ENCODE measurements around the gene TBCB.

TBCB gene

GRCh38 chr19:36093146-36093662 lies 22.1 kb upstream of the TBCB start:
- TF ChIP-seq GATA2 (IDR thresholded peaks at IDR 0.05; ENCODE audit: low read depth, low read length) (no peak), GATA3 (IDR thresholded peaks at IDR 0.05; ENCODE audit: low read depth, low read length) (no peak)

DNA sequence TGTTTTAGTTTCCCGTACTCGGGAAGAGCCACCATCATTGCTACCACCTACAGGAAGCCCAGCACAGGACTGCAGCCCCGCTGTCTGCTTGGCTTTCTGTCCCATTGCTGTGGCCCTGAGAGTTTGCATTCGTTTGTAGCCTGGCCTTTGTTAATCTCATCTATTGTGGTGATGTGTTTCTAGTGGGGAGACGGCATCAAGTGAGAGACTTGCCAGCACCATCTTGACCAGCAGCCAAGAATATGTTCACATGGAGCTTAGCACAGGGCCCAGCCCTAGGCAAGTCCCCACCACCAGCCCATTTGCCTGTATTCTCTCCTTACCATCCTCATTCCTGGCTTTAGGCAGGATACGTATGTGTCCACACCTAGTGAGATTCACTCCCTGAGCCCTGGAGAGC lies 21.6 kb upstream of the TBCB start:
- TF ChIP-seq GATA2 (IDR thresholded peaks at IDR 0.05; ENCODE audit: low read depth, low read length) (no peak), GATA3 (IDR thresholded peaks at IDR 0.05; ENCODE audit: low read depth, low read length) (no peak)

DNA sequence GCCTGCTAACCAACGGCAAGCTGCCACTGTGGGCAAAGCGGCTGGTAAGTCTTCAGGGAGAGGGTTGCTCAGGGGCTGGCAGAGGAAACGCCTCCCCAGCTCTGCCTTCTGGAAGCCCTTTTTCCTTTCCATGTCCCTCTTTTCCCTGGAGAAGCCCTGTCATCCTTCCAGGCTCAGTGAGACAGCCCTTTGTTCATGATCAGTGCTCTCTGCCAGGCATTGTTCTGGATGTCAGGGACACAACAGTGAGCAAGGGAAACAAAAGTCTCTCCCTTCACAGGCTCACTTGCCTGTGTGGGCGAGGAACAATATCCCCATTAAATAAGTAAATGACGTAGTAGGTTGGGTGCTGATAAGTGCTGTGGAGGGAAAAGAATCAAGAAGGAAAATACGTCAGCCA lies 18.2 kb upstream of the TBCB start:
- TF ChIP-seq GATA3 (IDR thresholded peaks at IDR 0.05; ENCODE audit: low read depth, low read length): no peak

- no peak for TF ChIP-seq GATA2 (IDR thresholded peaks at IDR 0.05; ENCODE audit: low read depth, low read length)
- TF ChIP-seq GATA3 (IDR thresholded peaks at IDR 0.05; ENCODE audit: low read depth, low read length): no peak
These were observed 16.0 kb upstream of the TBCB start for GRCh38 chr19:36099166-36099785.

DNA sequence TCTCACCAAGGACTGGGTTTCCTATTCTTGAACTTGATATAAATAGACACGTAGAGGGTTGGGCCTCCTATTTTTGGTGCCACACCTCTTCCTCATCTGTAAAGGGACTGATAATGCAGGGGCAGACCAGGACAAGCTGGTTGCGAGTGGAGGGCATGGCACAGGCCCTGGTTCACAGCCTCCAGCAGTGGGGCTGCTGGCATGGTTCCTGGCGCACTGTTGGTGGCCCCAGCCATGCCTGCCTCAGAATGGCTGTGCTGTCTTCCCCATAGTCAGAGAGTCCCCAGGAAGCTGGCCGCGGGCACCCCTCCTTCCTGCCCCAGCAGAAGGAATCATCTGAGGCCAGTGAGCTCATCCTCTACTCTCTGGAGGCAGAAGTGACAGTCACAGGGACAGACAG lies 14.8 kb upstream of the TBCB start:
- TF ChIP-seq GATA3 (IDR thresholded peaks at IDR 0.05; ENCODE audit: low read depth, low read length): no peak
- no peak for TF ChIP-seq GATA2 (IDR thresholded peaks at IDR 0.05; ENCODE audit: low read depth, low read length)

- no peak for TF ChIP-seq GATA2 (IDR thresholded peaks at IDR 0.05; ENCODE audit: low read depth, low read length)
- TF ChIP-seq GATA3 (IDR thresholded peaks at IDR 0.05; ENCODE audit: low read depth, low read length): no peak
These were observed 13.5 kb upstream of the TBCB start for GRCh38 chr19:36101550-36102327.

DNA sequence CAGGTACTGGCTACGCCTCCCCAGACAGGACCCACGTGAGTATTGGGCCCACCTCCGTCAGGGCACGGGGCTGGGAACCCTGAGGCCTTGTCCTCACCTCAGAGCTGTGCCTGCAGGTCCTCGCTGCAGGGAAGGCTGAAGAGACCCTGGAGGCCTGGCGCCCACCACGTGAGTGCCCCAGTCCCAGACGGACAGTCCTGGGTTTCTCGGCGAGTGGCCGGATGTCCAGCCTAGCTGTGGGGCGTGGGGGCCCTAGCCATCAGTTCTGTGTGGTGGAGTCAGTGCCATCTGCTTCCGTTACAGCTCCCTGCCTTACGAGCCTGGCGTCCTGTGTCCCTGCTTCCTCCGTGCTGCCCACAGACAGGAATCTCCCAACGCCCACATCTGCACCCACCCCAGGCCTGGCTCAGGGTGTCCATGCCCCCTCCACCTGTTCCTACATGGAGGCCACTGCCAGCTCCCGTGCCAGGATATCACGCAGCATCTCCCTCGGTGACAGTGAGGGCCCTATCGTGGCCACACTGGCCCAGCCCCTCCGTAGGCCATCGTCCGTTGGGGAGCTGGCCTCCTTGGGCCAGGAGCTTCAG lies 12.1 kb upstream of the TBCB start:
- TF ChIP-seq GATA3 (IDR thresholded peaks at IDR 0.05; ENCODE audit: low read depth, low read length) (no peak), GATA2 (IDR thresholded peaks at IDR 0.05; ENCODE audit: low read depth, low read length) (no peak)

- TF ChIP-seq GATA3 (IDR thresholded peaks at IDR 0.05; ENCODE audit: low read depth, low read length): no peak
These were observed 11.3 kb upstream of the TBCB start for GRCh38 chr19:36103842-36104552.

- TF ChIP-seq GATA3 (IDR thresholded peaks at IDR 0.05; ENCODE audit: low read depth, low read length) (no peak), GATA2 (IDR thresholded peaks at IDR 0.05; ENCODE audit: low read depth, low read length) (no peak)
These were observed 8.8 kb upstream of the TBCB start for GRCh38 chr19:36106441-36106840.

- TF ChIP-seq GATA3 (IDR thresholded peaks at IDR 0.05; ENCODE audit: low read depth, low read length): no peak
- no peak for TF ChIP-seq GATA2 (IDR thresholded peaks at IDR 0.05; ENCODE audit: low read depth, low read length)
These were observed 8.3 kb upstream of the TBCB start for GRCh38 chr19:36106991-36107390.

GRCh38 chr19:36108684-36109083 lies 6.6 kb upstream of the TBCB start:
- TF ChIP-seq GATA2 (IDR thresholded peaks at IDR 0.05; ENCODE audit: low read depth, low read length): no peak
- no peak for TF ChIP-seq GATA3 (IDR thresholded peaks at IDR 0.05; ENCODE audit: low read depth, low read length)

- TF ChIP-seq GATA2 (IDR thresholded peaks at IDR 0.05; ENCODE audit: low read depth, low read length) (no peak), GATA3 (IDR thresholded peaks at IDR 0.05; ENCODE audit: low read depth, low read length) (no peak)
These were observed 4.6 kb upstream of the TBCB start, which contains the start of gene OVOL3 for GRCh38 chr19:36110487-36111199. Gene OVOL3, plus strand, starts transcription at chr19:36111143. Its CDS starts 60 bp downstream, at chr19:36111203.

DNA sequence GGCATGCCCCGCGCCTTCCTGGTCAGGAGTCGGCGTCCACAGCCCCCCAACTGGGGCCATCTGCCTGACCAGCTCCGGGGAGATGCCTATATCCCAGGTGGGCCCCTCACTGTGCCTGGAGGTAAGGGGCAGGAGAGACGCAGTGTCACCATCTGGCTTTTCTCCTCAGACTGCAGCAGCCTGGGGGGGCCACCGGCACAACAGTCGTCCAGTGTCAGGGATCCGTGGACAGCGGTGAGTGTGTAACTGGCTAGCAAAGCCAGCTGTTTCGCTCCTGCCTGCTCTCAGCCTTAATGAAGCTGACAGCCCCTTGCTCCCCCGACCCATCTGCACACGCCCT lies 4.1 kb upstream of the TBCB start:
- TF ChIP-seq GATA3 (IDR thresholded peaks at IDR 0.05; ENCODE audit: low read depth, low read length) (no peak), GATA2 (IDR thresholded peaks at IDR 0.05; ENCODE audit: low read depth, low read length) (no peak)

DNA sequence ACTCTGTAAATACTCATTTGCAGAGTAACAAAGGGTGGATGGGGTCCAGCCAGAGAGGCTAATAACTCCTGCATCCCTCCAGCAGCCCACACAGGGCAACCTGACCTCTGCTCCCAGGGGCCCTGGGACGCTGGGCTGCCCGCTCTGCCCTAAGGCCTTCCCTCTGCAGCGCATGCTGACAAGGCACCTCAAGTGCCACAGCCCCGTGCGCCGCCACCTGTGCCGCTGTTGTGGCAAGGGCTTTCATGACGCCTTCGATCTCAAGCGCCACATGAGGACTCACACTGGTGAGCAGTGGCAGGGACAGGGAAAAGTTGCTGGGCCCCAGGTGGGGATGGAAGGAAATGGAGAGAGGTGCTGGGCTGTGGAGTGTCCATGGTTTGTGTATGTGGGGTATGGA lies 2.6 kb upstream of the TBCB start:
- TF ChIP-seq GATA2 (IDR thresholded peaks at IDR 0.05; ENCODE audit: low read depth, low read length) (no peak), GATA3 (IDR thresholded peaks at IDR 0.05; ENCODE audit: low read depth, low read length) (no peak)

Measured in SH-SY5Y (cell line).